Measurements from ENCODE around the gene OFD1.

OFD1 gene

DNA sequence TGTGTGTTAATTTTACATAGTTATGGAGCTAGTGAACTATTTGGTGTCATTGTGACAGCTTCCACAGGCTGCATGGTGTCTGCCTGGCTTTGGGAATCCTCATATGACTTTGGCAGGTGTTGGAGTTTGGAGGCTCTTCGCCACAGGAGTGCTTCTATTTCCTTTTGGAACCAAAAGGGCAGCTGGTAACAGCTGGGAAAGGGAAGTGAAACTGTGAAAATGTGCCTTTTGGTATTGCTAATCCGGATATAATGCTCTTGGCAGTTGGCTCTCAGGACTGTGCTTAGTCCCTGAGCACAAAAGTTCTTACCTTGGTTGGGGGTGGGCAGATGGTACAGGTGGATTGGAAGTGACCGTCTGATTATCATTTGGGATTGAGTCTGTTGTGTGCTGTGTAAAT lies 18.1 kb downstream of the OFD1 start:
- DNase-seq, result no peak

DNA sequence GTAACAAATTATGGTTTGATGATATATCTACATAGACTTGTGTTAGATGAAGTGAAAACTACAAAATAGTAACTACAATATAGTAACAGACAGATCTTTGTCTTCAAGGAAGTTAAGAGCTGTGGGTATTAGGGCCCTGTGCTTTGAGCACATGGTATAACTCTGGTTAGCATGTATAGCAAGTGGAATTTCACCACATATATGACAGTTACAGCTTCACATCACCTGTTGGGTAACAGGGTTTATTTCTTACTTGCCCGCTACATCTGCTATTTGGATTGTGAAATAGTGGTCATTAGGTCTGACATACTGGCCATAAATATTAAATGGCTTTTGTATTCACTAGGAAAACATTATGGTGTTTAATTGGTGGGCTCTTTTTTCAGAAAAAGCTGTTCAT lies 20.2 kb downstream of the OFD1 start:
- no peak for DNase-seq

DNA sequence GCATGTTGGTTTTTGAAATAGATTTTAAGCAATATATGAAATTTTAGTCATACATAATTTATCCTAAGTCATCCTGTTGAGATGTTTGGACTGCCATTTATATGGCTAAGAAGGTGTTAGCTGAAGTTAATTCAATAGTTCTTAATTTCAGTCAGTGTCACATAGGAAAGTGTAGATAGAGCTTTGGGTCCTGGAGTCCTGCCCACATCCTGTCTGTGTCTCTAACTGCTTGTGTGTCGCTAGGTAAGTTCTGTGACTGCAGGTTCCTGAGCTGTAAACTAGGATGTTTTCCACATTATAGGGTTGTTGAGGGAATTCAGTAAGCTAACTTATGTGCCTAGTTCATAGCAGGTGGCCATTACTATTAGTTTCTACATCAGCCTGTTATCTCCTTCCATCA lies 20.7 kb downstream of the OFD1 start:
- no peak for DNase-seq

DNA sequence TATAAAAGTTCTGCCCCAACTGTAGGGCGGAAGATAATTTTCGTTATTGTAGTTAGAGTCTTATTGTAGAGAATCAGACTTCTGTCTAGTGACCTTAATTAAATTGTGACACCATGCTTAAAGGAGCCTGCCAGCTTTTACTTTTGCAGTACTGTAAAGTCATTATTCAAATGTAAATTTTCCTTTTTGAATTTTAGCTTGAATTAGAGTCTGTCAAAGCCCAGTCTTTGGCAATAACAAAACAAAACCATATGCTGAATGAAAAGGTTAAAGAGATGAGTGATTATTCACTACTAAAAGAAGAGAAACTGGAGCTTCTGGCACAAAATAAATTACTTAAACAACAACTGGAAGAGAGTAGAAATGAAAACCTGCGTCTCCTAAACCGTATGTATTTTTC lies 21.8 kb downstream of the OFD1 start:
- DNase-seq, result no peak

DNA sequence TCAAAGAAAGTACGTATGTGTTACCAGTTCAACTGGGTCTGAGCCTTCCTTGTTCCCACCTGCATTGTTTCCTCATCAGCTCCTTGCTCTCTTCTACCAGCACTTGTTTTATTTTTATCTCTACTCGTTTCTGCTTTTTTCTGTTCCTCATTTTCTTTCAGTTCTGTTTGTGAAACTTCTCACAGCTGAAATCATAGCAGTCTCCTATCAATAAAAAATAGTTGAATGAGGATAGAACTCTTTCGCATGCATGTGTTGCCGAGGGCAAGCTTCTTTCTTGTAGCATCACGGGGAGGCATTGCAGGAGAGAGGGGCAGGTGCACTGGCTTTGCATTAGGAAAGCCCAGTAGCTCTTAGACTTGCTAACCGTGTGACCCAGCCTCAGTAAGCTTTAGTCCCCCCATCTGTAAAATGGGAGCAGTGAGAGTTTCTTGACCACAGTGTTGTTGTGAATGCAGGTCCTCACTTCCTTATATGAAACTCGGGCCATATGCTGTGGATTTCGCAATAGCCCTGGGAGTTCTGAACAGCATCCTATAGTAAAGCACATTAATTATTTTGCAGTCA lies 24.7 kb downstream of the OFD1 start:
- DNase-seq, result no peak

DNA sequence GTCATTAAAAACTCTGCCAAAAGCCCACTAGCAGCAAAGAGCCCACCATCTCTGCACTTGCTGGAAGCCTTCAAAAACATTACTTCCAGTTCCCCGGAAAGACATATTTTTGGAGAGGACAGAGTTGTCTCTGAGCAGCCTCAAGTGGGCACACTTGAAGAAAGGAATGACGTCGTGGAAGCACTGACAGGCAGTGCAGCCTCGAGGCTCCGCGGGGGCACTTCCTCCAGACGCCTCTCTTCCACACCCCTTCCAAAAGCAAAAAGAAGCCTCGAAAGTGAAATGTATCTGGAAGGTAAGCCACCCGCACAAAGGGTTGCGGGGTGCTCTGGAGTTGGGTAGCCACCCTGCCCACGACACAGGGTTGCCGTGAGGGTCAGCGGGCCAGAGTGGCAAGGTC lies 25.9 kb downstream of the OFD1 start:
- DNase-seq, result no peak

DNA sequence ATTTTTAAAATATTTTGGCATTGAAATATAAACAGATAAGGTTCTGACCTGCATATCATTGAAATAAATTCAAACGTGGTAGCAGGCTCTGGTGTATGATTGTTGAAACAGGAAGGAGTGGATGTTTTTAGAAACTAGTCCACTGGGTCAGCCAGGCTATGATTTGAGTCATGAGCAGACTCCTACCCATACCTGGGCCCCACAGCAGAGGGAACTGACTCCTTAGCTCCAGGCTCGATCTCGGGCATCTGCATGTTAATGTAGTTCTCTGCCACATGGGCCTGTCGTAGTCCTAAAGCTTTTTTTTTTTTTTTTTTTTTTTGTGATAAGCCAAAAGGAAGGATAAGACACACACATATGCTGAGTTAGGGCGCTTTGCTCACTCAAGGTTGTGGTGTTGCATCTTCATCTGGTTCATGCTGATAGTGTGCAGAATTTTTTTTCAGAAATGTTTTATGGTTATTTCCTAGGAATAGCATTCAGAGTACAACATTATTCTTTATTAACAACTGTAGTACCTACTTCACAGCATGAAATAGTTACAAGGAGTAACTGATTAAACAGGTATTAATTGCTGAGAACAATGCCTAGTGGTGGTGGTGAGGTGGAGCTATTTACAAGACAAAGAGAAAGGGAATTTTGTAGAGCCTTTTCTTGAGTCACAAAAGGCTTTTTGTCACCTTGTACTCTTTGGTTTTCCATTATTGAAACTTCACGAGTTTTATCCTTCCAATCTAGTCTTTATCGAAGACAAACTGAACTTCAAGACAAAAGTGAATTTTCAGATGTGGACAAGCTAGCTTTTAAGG lies 27.3 kb downstream of the OFD1 start:
- DNase-seq, result no peak

DNA sequence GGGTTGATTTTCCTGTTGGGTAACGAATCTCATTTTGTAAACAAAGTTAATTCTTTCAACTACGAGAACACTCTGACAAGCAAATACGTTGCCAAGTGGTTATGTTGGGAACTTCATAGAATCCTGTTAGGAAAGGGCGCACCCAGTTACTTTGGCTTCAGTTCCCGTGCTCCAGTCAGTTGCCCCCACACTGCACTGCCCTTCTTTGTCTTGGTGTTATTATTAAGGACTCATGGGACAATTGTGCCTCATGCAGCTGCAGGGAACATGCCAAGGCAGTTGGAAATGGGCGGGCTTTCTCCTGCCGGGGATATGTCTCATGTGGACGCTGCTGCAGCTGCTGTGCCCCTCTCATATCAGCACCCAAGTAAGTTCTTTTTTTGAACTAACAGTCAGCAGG lies 28.9 kb downstream of the OFD1 start:
- peak in 42 of 56 donors; percentile 1 to 62 (median 29) for DNase-seq

DNA sequence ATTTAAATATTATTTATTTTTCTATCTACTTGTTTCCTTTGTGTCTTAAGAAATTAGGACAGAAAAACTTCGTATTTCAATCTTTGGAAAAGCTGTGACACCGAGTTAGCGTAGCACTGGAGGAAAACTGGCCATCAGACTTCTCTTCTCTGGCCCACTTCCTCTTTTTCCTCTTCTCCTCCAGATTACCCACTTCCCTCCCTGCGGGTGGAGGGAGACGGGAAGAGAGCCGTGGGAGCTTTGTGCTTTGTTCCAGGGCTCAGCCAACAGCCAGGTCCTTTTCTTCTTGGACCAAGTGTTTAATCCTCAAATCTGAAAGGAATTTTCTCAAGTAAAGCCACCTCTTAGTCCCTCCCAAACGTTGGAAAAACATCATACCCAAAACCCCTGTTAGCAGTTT lies 29.7 kb downstream of the OFD1 start:
- peak in 3 of 56 donors; percentile 1 to 19 (median 12) for DNase-seq

DNA sequence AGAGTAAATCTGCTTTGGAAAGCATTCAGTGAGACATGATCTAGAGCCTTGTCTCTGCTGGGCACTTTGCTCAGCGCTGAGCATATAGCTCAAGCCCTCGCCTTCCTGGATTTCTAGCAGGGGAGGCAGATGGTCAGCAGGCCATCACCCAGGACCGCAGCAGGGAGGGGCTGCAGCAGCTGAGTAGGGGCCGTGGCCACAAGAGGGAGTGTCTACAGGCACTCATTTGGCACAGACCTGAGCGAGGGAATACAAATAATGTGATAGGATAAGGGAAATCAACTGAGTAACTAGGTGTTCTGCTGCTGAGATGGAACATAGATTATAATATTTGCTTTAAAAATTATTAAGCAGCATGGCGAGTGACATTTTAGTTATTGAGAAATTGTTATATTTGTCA lies 30.2 kb downstream of the OFD1 start:
- peak in 38 of 56 donors; percentile 1 to 54 (median 16) for DNase-seq

DNA sequence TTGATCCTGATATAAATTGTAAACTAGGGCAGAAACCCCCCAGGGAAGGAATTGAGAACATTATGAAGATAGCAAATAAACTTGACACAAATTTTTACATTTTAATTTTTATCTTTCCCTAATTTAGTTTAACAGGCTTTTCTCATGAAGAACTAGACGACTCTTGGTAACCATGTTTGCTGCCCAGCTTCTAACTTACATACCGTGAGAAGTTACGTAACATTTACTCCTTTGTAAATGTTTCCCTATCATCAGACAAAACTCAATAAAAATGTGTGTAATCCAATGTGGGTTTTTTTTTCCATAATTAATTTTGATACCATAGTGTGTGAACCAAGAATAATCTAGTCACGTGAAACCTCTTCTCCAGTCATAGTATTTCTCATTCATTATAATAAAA lies 34.4 kb downstream of the OFD1 start:
- no peak for DNase-seq

DNA sequence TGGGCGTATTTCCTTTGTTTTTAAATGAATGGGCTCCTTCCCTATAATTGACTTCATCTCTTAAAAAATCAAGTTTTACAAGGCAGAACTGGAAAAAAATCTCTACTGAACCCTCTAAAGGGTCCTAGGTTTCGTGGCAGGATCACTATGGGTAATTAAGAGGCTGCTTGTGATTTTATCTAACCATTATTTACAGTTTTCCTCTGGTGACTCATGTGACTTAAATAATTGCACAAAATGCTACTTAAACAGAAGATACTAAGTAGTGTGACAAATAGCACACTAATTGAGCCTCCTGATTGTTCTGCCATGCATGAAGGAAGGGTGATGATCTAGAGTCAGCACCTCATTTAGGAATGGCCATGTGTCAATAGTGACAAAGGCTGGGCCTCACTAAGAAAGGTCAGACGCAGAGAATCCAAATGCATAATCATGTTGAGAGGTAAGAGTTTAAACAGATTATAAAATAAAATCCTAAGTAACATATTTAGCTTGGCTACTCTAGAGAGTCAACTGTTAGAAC lies 35.5 kb downstream of the OFD1 start:
- DNase-seq, result no peak

DNA sequence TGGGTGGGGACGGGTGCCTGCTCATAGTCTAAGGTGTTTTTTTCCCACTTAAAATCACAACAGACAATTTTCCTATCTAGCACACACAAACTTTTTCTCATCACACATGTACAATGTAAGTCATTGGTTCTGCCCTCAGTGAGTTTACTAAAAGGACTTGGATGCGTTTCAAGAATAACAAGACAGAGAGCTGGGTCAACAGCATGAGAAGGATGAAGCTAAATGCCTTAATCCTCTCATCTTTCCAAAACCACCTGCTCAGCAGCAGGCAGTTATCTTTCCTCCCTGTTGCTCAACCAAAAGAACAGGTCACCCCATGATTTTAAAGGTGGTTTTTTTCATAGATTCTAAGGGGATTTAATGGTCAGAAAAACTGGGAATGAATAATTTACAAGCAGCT lies 40.1 kb downstream of the OFD1 start:
- no peak for DNase-seq

DNA sequence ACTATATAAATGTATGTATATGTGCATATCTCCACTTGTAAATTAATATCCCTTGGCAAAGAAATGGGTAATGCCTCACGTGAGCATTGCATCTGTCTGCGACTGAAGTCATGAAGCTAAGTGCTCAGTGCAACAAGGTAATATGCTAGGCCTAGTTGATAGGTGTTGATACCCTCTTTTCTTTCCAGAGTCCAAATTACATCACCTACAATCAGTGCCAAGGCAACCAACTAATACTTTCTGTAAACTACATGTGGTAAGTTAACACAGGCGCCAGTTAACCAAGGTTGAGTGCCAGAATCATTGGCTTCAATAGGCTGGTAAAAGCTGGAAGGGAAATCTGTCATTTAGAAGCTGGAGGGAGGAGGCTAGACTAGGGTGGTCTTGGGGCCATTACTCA lies 41.3 kb downstream of the OFD1 start:
- DNase-seq, result no peak

DNA sequence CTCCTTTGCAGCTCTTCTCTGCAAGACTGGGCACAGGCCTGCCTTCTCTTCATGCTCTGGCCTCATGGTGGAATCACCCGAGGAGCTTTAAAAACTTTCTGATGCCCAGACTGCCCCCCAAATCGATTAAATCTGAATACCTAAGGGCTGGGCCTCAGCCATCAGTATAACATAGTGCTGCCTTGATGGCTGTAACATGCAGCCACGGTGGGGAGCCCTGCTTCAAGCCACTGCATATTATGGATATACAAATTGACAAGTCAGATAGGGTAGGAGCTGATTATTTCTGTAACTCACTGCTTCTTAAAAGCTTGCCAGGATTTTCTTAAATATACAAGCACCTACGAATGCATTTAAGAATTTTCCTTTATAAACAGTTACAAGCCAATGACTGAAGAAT lies 41.8 kb downstream of the OFD1 start:
- DNase-seq, result peak in 4 of 56 donors; percentile 4 to 20 (median 6)

DNA sequence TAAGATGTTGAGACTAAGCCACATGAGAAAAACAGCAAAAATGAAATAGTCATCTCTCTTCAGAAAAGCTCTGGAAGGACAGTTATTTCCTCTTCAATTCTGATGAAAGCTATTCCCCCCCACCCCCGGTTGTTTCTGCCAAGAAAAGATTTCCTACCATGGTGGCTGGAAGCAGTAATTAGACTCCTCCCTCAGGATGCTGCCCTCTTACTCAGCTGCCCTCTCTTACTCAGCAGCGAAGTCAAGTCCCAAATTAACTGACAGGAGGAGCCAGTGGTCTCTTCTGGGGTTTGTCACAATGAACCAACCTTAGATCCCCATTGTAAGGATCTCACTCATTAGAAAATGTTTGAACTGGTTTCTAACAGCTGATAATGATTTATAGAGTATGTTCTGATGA lies 44.4 kb downstream of the OFD1 start:
- no peak for DNase-seq

DNA sequence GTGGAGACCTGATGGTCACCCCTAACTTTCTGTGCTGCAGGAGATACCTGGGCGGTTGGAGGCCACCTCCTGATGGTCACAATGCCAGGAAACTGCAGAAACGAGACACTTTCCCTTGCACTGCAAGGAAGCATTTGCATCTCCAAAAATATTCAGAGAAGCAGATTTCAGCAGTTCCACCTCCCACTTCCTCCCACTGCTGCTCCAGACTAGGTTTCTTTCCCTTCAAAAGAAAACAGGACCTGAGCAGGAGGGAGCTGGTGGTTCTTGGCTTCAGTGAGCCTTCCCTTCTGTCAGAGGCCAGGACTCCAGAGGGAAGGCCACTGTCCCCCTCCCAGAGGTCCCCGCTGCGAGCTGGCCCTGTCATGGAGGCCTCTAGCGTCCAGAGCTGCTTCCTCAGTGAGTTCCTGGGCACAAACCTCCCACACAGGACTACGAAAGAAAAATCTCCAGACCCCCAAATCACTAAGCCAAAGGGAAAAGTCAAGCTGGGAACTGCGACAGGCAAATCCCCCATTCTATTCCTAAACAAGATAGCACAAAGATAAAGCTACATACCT lies 46.4 kb downstream of the OFD1 start:
- peak in 3 of 56 donors; percentile 1 to 27 (median 2) for DNase-seq

DNA sequence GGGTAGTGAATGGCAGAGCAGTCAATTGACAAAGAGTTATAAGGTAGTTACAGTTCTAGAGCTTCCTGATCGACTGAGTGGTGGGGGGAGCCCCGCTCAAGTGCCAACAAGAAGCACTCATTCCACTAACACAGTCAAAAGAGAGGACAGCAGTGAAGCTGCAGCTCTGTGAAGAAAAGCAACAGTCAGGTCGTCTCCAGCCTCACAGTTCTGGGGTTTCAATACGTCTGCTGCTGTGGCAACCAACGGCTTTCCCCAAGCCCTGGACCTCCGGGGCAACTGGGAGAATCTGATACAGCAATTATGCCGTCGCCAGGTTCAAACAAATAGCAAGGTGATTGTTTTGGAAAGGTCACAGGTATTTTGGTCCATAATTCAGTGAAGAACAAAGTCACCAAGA lies 51.5 kb downstream of the OFD1 start:
- no peak for DNase-seq

DNA sequence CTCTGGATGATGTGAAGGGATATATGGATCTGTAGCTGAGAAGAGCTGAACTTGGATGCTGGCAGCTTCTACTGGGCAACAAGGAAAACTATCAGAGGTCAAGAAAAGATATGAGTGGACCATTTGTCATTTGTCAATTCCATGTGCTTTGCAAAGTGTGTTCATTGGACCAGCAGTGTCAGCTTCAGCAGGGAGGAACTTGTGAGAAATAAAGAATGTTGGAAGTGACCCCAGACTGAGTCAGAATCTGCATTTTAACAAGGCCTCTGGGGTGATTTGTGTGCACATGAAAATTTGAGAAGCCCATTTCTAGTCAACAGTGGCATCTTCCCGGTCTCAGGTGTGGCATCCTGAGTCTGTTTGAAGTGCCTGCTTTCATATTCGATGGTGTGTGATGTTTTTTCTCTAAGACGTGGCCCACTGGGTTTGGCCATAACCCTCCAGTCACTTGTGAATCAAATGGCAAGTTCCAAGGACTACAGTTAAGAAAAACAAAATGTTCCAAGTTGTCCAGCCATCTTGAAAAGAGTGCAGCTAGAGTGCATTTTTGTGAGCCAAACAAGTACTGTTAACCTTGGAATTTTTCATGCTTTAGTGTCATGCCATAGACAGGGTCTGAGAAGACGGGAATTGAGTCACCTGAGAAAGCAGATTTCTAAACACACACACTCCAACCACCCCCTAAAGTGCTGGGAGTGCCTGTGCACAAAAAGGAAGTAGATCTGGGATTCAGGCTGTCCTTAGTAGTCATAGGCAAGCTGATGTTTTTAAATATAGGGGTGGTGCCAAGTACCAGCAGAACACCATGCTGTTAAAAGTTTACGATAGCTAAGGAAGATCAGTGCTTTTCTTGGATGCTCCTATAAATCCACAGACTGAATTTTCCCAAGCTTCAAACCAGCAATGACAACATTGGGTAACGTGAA lies 55.9 kb downstream of the OFD1 start:
- no peak for DNase-seq

DNA sequence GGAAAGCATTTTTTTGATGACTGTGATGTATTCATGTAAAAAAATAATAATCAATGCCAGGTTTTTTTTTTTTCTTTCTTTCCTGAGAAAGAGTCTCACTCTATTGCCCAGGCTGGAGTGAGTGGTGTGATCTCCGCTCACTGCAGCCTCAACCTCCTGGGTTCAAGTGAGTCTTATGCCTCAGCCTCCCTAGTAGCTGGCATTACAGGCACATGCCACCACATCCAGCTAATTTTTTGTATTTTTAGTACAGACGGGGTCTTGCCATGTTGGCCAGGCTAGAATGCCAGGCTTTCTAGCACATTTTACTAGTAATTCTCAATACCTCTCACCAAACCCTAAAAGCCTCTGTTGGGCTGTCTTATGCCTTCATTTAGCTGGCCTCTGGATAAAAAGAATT lies 56.6 kb downstream of the OFD1 start:
- DNase-seq, result no peak

DNA sequence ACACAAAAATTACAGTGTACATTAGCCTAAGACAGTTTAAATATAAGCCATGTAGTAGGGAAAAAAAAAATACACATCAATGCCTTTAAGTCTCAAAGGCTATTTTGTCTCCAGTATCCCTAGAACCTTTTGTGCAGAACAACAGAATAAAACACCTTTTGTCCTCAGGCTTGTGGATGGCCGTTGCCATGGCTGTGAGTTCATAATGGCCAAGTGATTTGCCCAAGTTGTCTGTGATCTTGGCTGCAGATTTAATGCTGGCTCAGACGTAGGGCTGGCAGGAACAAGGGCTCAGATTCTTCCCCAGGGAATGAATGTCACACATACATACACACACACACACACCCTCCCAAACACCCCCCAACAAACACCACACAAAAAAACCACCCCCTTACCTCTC lies 57.0 kb downstream of the OFD1 start:
- peak in 46 of 56 donors; percentile 1 to 76 (median 36) for DNase-seq

DNA sequence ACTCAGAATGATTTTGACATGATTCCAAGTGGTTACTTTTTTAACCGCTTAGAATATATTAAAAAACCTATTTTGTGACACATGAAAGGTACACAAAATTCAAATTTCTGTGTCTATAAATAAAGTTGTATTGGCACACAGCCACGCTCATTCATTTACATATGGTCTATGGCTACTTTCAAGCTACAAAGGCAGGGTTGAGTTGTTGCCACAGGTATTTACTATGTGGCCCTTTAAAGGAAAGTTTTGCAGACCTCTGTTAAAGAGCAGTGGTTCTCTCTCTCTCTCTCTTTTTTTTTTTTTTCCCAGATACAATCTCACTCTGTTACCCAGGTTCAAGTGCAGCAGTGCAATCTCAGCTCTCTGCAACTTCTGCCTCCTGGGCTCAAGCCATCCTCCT lies 59.3 kb downstream of the OFD1 start:
- no peak for DNase-seq
